ENCODE measurements around the gene FATE1. TPM values are rescaled to one million over a fixed set of nuclear protein-coding genes. Genes with fewer than 3 reads are reported as not detected.

FATE1 gene
- total RNA-seq, 1 donor from 2014 or later: not detected

DNA sequence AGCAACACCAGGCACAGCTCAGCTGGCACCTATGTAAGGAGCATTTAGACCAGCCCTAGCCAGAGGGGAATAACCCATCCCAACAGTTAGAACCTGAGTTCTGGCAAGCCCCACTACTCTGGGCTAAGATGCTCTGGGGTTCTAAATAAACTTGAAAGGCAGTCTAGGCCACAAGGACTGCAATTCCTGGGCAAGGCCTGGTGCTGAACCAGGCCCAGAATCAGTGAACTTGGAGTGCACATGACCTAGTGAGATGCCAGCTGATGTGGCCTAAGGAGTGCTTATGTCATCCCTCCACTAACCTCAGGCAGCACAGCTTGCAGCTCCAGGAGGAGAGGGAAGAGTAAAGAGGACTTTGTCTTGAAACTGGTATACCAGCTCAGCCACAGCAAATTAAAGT is 28.2 kb upstream of the FATE1 start:
- TF ChIP-seq, protein P1, sequence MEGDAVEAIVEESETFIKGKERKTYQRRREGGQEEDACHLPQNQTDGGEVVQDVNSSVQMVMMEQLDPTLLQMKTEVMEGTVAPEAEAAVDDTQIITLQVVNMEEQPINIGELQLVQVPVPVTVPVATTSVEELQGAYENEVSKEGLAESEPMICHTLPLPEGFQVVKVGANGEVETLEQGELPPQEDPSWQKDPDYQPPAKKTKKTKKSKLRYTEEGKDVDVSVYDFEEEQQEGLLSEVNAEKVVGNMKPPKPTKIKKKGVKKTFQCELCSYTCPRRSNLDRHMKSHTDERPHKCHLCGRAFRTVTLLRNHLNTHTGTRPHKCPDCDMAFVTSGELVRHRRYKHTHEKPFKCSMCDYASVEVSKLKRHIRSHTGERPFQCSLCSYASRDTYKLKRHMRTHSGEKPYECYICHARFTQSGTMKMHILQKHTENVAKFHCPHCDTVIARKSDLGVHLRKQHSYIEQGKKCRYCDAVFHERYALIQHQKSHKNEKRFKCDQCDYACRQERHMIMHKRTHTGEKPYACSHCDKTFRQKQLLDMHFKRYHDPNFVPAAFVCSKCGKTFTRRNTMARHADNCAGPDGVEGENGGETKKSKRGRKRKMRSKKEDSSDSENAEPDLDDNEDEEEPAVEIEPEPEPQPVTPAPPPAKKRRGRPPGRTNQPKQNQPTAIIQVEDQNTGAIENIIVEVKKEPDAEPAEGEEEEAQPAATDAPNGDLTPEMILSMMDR (IDR thresholded peaks at IDR 0.05; ENCODE audit: borderline replicate concordance): no peak
- no peak for DNase-seq
- no peak overlapping the region for H3K27ac ChIP-seq (replicated peaks)
- no peaks in the 10 kb centered on the region for H3K4me1 ChIP-seq
- no peak overlapping the region for H3K4me3 ChIP-seq
- no peaks in the 10 kb centered on the region for H3K27me3 ChIP-seq (ENCODE audit: low read depth)
- intact Hi-C loops (cut with micrococcal nuclease): loop anchor here (10.0 kb wide), 1 partner anchor 533 kb away; no protein-coding TSS in a partner anchor
- no peaks in the 10 kb centered on the region for H3K9me3 ChIP-seq (replicated peaks)
- H3K36me3 ChIP-seq: no peaks in the 10 kb centered on the region

DNA sequence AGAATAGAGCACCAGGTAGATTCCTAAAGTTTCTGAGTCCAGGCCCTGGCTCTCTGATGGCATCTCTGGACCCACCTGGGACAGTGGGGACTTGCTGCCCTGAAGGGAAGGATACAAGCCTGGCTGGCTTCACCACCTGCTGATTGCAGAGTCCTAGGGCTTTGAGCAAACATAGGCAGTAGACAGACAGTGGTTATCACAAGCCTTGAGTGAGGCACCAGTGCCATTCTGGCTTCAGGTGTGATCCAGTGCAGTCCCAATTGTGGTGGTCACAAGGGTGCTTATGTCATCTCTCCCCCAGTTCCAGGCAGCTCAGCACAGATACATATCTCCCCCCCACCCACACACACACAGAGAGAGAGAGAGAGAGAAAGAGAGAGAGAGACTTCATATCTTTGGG is 27.1 kb upstream of the FATE1 start:
- TF ChIP-seq, protein P1 (IDR thresholded peaks at IDR 0.05; ENCODE audit: borderline replicate concordance): no peak
- H3K9me3 ChIP-seq (replicated peaks): no peaks in the 10 kb centered on the region
- H3K27ac ChIP-seq (replicated peaks): no peak overlapping the region
- intact Hi-C loops (cut with micrococcal nuclease): loop anchor here (10.0 kb wide), 1 partner anchor 534 kb away; no protein-coding TSS in a partner anchor
- no peaks in the 10 kb centered on the region for H3K27me3 ChIP-seq (ENCODE audit: low read depth)
- no peaks in the 10 kb centered on the region for H3K36me3 ChIP-seq
- H3K4me3 ChIP-seq: no peak overlapping the region
- DNase-seq: no peak
- no peaks in the 10 kb centered on the region for H3K4me1 ChIP-seq

DNA sequence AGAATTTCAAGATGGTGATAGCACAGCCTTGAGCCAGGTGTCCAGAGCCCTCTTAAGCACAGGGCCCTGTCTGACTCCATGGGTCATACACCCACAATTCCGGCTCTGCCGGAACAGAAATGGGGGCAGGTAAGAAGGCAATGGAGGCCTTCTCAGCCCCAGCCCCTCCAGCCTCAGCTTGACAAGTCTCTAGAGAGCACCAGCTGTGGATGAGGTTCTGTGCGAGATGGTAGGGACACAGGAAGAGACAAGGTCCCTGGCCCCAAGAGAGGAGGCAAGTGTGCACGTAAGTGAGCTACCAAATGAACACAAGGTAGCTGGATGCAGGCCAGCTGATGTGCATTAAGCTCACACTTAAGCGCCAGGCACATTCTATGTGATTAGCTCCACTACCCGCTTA is 23.0 kb upstream of the FATE1 start:
- DNase-seq: no peak
- Histone ChIP-seq H3K36me3 (no peaks in the 10 kb centered on the region), H3K27ac (replicated peaks) (no peak overlapping the region), H3K4me3 (no peak overlapping the region), H3K9me3 (replicated peaks) (no peaks in the 10 kb centered on the region), H3K4me1 (no peaks in the 10 kb centered on the region), H3K27me3 (ENCODE audit: low read depth) (peaks cover 9% of the 10 kb centered on the region)
- TF ChIP-seq, protein P1 (IDR thresholded peaks at IDR 0.05; ENCODE audit: borderline replicate concordance): no peak
- intact Hi-C loops (cut with micrococcal nuclease): no loop called here

DNA sequence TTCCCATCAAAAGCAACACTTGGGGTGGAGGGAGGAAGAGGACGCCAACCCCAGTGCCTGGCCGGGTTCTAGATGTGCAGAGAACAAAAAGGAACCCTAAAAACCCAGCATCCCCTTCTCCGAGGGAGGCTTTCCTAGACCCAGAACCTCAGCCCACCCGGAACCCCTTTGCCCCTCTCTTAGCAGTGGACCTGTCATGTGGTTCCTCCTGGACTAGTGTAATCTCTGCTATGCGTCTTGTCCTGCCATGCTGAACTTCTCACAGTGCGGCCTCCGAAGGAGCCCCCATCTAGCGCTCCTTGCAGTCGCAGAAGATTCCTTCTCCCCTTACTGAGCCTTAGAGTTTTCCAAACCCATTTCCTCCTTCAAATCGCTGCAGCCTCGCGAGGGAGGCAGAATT is 21.7 kb upstream of the FATE1 start:
- TF ChIP-seq, protein P1 (IDR thresholded peaks at IDR 0.05; ENCODE audit: borderline replicate concordance): no peak
- H3K27ac ChIP-seq (replicated peaks): no peak overlapping the region
- intact Hi-C loops (cut with micrococcal nuclease): no loop called here

DNA sequence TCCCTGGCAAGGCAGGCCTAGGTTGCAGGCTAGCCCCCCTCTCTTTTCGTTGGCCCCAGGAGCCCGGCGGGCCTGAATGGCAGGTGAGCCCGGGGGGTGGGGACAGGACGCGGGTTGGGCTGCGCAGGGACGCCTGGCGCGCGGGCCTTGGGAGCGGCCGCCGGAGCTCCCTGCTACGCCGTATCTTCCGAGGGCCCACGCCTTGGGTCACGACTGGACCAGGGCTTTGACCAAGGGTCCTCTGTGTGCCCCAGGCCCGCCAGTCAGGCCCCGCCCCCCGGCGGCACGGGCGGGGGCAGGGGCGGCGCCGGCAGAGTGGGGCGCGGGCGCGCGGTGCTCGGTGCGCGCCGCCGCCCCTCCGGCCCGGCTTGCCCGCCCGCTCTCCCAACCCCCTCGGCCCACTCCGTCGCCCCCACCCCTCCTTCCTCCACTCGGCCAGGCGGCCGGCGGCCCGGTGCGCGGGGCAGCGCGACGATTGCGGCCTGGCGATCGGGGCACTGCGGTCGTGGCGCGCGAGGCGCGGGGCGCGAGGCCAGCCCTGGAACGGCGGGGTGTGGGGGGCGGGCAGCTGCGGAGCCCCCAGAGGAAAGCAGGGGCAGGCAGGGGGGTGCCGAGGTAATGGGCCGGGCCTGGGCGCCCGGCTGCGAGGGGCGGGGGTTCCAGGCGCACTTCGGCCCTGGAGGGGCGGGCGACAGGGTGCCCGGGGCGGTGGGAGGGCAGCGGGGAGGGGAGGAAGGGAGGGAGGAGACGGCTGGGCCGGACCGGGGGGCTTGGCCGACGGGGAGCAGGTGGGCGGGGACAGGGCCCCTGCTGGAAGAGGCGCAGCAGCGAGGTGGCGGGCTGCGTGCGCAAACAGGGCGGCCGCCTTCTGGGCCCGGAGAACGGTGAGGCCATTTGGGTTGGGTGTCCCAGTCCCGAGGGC is 20.9 kb upstream of the FATE1 start, which contains the start of gene PRRG3:
Gene PRRG3, plus strand, starts transcription at position 798 of the 922 bp plus-strand sequence. CDS start 3,357 bp downstream, outside the sequence.
- Histone ChIP-seq H3K9me3 (replicated peaks) (no peaks in the 10 kb centered on the region), H3K4me1 (no peaks in the 10 kb centered on the region), H3K4me3 (peak within 1 kb of the TSS; percentile 56), H3K27ac (replicated peaks) (peak within 1 kb of the TSS; percentile 19), H3K27me3 (ENCODE audit: low read depth) (peaks cover 9% of the 10 kb centered on the region), H3K36me3 (no peaks in the 10 kb centered on the region)
- no peak for DNase-seq
- TF ChIP-seq, protein P1 (IDR thresholded peaks at IDR 0.05; ENCODE audit: borderline replicate concordance): no peak
- intact Hi-C loops (cut with micrococcal nuclease): no loop called here

More for the DNA sequence above, 21.7 kb upstream of the FATE1 start:
- H3K36me3 ChIP-seq: no peaks in the 10 kb centered on the region
- H3K4me1 ChIP-seq: no peaks in the 10 kb centered on the region
- no peak for DNase-seq
- peak overlapping the region; percentile 56 for H3K4me3 ChIP-seq
- peaks cover 9% of the 10 kb centered on the region for H3K27me3 ChIP-seq (ENCODE audit: low read depth)
- H3K9me3 ChIP-seq (replicated peaks): no peaks in the 10 kb centered on the region

Data from left ventricle myocardium inferior (tissue), 1 donor.